RPMI7951 (cell line): Measurements from ENCODE around the gene ETHE1. TPM values are rescaled to one million over a fixed set of nuclear protein-coding genes. Genes with fewer than 3 reads are reported as not detected.

ENCODE experiments used
- DNase-seq: peaks from one replicate; pipeline ENCODE4 v3.0.0-alpha.2; 2012; ENCODE audit warnings: low read depth
- total RNA-seq: library from RNA; depleted of rRNA; stranded (reverse); fragments of >200 nt; shearing (Covaris generic); gene quantifications from 2 replicates; pipeline ENCODE4 v1.2.3, GENCODE V29; 2014; rRNA removed

ETHE1 gene
- 232 and 297 TPM in 2 replicates for total RNA-seq

- DNase-seq, result peak; percentile 83
Measured at GRCh38 chr19:43526884-43527859, at the start of gene ETHE1. Gene ETHE1 (minus strand): TSS chr19:43527201. CDS start chr19:43527177, 24 bp downstream.

GRCh38 chr19:43575955-43576878, 49.2 kb upstream of the ETHE1 start:
- no peak for DNase-seq

GRCh38 chr19:43575156-43575950, 48.4 kb upstream of the ETHE1 start, which contains the start of the genes PINLYP and XRCC1:
Gene PINLYP (plus strand): TSS chr19:43575801. CDS start chr19:43577192, 1,391 bp downstream.
Gene XRCC1 (minus strand): TSS chr19:43575527. CDS start chr19:43575458, 69 bp downstream.
- DNase-seq, result peak; percentile 99

DNA sequence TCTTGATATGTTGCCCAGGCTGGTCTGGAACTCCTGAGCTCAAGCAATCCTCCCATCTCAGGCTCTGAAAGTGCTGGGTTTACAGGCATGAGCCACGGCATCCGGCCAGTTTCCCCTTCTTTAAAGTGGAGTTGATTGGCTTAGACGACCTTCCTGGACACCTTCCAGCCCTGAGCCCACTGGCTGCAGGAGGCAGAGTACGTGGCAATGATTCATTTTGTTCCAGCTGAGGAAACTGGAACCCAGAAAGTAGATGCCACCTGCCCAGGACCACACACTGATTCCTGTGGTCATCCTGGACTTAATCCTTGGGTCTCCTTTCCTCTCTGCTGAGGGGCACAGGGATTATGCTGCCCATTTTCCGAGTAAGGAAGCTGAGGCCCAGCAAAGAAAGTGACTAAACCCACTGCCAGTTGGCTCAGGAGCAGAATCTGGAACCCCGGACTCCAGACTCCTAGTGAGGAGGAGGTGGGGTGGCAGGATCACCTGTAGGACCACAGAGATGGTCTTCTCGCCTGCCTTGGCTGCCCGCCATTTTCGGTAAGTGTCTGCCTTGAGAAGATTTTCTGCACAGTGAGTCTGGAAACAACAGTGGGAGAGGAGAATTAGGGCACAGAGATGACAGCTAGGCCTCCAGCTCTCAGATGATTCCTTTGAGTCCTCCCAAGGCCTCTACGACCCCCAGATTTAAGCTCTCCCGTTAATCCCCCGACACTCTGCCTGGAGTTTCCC, 47.6 kb upstream of the ETHE1 start:
- peak; percentile 90 for DNase-seq

GRCh38 chr19:43572171-43572588, 45.2 kb upstream of the ETHE1 start:
- DNase-seq, result no peak

DNA sequence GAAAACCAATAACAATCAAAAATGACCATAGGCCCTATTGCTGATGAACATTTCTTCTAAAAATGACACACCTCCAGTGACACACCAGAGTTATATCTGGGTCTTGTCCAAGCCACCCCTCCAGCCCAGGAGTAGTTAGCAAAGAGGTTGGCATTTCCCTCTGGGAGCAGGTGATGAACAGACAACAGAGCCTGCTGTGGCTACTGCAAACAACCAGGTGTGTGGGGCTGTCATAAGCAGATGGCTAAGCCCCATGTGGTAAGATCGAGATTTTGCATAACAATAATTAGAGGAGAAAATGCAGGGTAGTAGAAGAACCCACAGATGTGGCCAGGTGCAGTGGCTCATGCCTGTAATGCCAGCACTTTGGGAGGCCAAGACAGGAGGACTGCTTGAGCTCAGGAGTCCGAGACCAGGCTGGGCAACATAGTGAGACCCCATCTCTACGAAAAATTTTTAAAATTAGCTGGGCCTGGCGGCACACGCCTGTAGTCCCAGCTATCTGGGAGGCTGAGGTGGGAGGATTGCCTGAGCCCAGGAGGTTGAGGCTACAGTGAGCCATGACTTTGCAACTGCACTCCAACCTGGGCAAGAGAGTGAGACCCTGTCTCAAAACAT, 43.3 kb upstream of the ETHE1 start:
- DNase-seq, result no peak

DNA sequence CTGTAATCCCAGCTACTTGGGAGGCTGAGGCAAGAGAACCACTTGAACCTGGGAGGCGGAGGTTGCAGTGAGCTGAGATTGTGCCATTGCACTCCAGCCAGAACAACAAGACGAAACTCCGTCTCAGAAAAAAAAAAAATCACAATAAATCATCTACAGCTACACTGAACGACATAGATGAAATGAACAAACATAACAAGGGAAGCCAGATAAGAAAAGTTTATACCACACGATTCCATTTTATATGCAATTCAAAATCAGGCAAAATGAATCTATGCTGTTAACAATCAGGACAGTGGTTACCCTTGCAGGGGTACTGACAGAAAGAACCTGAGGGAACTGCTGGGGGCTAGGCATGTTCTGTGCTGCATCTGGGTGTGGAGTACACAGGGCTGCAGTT, 42.7 kb upstream of the ETHE1 start:
- no peak for DNase-seq

GRCh38 chr19:43564800-43565199, 37.8 kb upstream of the ETHE1 start:
- no peak for DNase-seq

- DNase-seq, result no peak
Measured at GRCh38 chr19:43563816-43564457, 36.9 kb upstream of the ETHE1 start.

DNA sequence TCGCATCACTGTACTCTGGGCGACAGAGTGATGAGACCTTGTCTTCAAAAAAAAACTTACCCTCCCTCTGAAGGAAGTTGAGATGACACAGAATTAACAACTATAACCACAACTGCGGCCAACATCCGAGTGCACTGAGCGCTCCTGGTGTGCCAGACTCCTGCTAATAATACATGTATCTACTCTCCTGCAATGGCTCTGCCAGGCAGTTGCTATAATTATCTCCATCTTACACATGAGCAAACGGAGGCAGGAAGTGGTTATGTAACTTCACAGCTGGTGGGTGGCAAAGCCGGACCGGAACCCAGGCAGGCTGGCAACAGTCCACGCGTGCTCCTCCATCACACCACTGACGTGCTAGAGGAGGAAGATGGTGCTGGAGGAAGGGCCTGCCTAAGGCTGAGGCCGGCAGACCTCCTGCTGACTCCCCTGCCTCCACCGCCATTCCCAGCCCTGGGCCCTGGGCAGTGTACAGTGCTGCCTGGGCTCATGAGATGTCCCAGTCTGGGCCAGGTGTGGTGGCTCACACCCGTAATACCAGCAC, 35.8 kb upstream of the ETHE1 start:
- DNase-seq, result peak; percentile 99

- no peak for DNase-seq
Measured at GRCh38 chr19:43562226-43562697, 35.3 kb upstream of the ETHE1 start.

DNA sequence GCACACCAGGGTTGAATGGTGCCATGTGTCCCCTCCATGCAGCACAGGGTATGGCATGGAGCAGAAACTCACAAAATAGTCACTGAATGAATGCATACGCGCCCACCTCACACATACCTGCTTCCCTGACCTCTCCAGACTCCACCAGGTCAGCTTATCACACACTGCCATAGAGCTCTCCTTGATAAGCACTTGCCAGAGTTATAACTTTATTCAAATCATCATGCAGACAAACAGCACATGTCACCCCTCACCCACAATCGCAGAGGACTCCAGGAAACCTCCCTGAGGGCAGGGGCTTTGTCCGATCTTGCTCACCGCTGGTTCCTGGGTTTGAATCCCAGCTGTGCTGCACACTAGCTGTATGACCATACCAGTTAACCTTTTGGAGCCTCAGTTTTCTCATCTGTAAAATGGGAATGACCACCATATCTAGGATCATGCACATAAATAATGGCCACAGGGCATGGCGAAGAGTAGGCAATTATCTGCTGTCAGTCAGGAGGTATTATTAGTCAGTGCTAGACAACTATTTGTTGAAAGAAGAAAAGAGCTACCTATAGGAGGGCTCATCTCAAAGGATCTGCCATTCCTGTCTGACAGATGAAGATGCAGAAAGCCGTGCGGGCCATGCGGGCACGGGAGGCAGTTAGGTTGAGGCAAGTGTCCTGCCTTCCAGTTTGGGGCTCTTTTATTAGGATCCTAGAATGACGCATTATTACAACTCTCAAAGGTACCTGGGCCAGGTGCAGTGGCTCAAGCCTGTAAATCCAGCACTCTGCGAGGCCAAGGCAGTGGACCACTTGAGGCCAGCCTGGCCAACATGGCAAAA, 34.4 kb upstream of the ETHE1 start:
- no peak for DNase-seq

DNA sequence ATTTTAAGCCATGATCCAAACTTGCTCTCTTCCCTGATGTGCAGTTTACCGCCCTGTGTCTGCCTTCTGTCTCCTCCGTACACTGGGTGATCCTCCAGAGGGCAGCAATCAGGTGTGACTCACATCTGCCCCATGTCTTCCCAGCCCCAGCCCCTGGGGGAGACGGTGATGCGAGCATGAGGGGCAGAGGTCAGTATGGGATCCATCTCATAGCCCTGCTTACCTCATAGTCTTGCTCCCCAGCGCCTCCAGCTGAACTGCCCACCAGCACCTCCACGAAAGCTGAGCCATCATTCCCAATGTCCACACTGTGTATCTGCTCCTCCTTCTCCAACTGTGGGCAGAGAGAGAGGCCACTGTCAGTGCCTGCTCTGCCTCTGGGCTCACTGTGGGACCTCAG, 33.7 kb upstream of the ETHE1 start:
- peak; percentile 59 for DNase-seq

- DNase-seq, result peak; percentile 65
Measured at GRCh38 chr19:43555185-43555770, 28.3 kb upstream of the ETHE1 start.

DNA sequence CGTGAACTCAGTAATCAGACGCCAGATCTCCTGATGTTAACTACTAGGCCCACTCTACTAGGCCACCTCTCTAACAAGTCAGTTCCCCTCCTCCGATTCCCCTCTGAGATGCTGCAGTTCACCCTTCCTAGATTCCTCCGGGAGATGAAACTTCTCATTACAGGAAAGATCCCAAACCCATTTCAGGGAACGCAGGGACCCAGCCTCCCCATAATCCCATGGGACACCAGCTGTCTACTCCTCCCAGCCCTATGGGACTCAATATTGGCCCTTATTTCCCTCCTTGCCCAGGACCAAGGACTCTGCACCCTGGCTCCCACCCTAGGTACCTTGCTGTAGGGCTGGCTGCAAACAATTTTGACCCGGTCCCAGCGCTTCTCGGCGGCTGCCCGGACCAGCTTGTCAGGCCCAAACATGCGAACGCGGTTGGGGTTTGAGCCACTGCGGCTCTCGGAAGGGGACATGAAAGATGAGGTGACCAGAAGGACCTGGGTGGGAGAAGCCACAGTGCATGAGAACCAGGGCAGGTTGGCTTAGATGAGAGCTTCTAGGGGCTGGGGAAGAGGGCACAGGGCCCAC, 27.4 kb upstream of the ETHE1 start:
- no peak for DNase-seq

DNA sequence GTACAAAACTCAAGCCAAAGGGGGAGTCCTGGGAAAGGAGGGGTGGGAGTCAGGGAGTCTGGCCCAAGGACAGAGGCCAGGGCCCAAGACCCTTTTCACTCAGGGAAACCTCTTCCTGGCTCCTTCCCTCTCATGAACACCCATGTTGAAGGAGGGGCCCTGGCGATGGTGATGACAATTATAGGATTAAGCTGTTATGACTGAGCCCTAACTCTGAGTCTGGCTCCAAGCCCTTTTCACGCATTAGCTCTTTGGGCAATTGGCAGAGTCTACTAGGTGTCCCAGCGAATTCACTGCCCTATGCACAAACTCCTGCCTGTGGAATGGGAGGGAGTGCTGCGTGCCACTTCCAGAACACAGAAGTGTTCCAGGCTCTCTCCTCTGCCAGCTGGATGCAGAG, 26.7 kb upstream of the ETHE1 start:
- no peak for DNase-seq

- no peak for DNase-seq
Measured at GRCh38 chr19:43552616-43553015, 25.6 kb upstream of the ETHE1 start.

DNA sequence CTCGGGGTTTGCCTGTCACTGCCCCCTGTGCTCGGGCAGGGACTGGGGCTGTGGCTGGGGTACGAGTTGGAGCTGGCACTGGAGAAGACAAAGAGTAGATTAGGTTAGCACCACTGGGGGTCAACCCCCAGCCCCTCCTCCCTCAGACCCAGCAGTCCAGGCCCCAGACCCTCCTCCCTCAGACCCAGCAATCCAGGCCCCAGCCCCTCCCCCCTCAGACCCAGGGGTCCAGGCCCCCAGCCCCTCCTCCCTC, 25.1 kb upstream of the ETHE1 start:
- no peak for DNase-seq
